H9 (cell line): ENCODE data around the gene ANKRD52. TPM values are rescaled to one million over a fixed set of nuclear protein-coding genes. Genes with fewer than 3 reads are reported as not detected.
"Not testable (repeated sequence)": the region's sequence is repeated elsewhere in the genome, so short reads cannot be mapped to it uniquely, and the experiment has no call there.

Experiments used
- DNase-seq: peaks from one replicate; pipeline ENCODE4 v3.0.0-alpha.2; 2017
- H2AFZ ChIP-seq: one replicate; pipeline ENCODE4 v1.6.1; 2013; ENCODE audit warnings: mild to moderate bottlenecking, low read length, control low read depth, moderate library complexity
- H2AK5ac ChIP-seq: 2 replicates; pipeline ENCODE4 v1.6.1; 2013; ENCODE audit warnings: low read length, control low read depth, mixed read lengths; ENCODE audit not compliant: insufficient read length
- H2BK120ac ChIP-seq: one replicate; pipeline ENCODE4 v1.6.1; 2013; ENCODE audit warnings: low read depth, mild to moderate bottlenecking, low read length, control low read depth, inconsistent platforms; ENCODE audit not compliant: poor library complexity, severe bottlenecking
- H2BK12ac ChIP-seq: 2 replicates; pipeline ENCODE4 v1.6.1; 2013; ENCODE audit warnings: low read length, control low read depth, mixed read lengths, low read depth; ENCODE audit not compliant: insufficient read length
- H2BK15ac ChIP-seq: 2 replicates; pipeline ENCODE4 v1.6.1; 2013; ENCODE audit warnings: low read depth, low read length, control low read depth
- H2BK20ac ChIP-seq: one replicate; pipeline ENCODE4 v1.6.1; 2013; ENCODE audit warnings: low read depth, mild to moderate bottlenecking, low read length, control low read depth, inconsistent platforms; ENCODE audit not compliant: poor library complexity, severe bottlenecking
- H2BK5ac ChIP-seq: 2 replicates; pipeline ENCODE4 v1.6.1; 2013; ENCODE audit warnings: low read length, control low read depth, mixed read lengths; ENCODE audit not compliant: insufficient read length
- H3K14ac ChIP-seq: 2 replicates; pipeline ENCODE4 v1.6.1; 2013; ENCODE audit warnings: low read length, control low read depth; ENCODE audit not compliant: insufficient read depth
- H3K18ac ChIP-seq: 2 replicates; pipeline ENCODE4 v1.6.1; 2013; ENCODE audit warnings: low read depth, mild to moderate bottlenecking, mixed read lengths, low read length, control low read depth; ENCODE audit not compliant: insufficient read length
- H3K23ac ChIP-seq: 2 replicates; pipeline ENCODE4 v1.6.1; 2013; ENCODE audit warnings: low read length, control low read depth, mixed read lengths, low read depth; ENCODE audit not compliant: insufficient read length
- H3K23me2 ChIP-seq: 2 replicates; pipeline ENCODE4 v1.6.1; 2013; ENCODE audit warnings: low read depth, mild to moderate bottlenecking, mixed read lengths, low read length, control low read depth; ENCODE audit not compliant: insufficient read length, poor library complexity, severe bottlenecking
- H3K27ac ChIP-seq: 2 replicates; pipeline ENCODE4 v1.5.1; 2013; ENCODE audit warnings: low read length, control low read depth, mixed read lengths, low read depth; ENCODE audit not compliant: insufficient read length
- H3K27me3 ChIP-seq: 2 replicates; pipeline ENCODE4 v1.6.1; 2013; ENCODE audit warnings: low read length, control low read depth, inconsistent platforms; ENCODE audit not compliant: insufficient read depth
- H3K4ac ChIP-seq: 2 replicates; pipeline ENCODE4 v1.6.1; 2013; ENCODE audit warnings: low read depth, mild to moderate bottlenecking, control low read depth, inconsistent platforms, low read length, moderate library complexity
- H3K4me1 ChIP-seq: 2 replicates; pipeline ENCODE4 v1.6.1; 2013; ENCODE audit warnings: low read length, control low read depth, inconsistent platforms; ENCODE audit not compliant: insufficient read depth
- H3K4me2 ChIP-seq: 2 replicates; pipeline ENCODE4 v1.6.1; 2013; ENCODE audit warnings: low read length, control low read depth, mixed read lengths; ENCODE audit not compliant: insufficient read length, insufficient read depth
- H3K56ac ChIP-seq: 2 replicates; pipeline ENCODE4 v1.6.1; 2013; ENCODE audit warnings: low read depth, mild to moderate bottlenecking, mixed read lengths, low read length, control low read depth; ENCODE audit not compliant: insufficient read length
- H3K79me1 ChIP-seq: 2 replicates; pipeline ENCODE4 v1.6.1; 2013; ENCODE audit warnings: low read depth, mild to moderate bottlenecking, moderate library complexity, low read length, control low read depth, inconsistent platforms; ENCODE audit not compliant: insufficient read depth, poor library complexity, severe bottlenecking
- H3K79me2 ChIP-seq: 2 replicates; pipeline ENCODE4 v1.6.1; 2013; ENCODE audit warnings: low read length, control low read depth, inconsistent platforms; ENCODE audit not compliant: insufficient read depth
- H3K9ac ChIP-seq: 2 replicates; pipeline ENCODE4 v1.6.1; 2013; ENCODE audit warnings: low read length, control low read depth, mixed read lengths; ENCODE audit not compliant: insufficient read length; ENCODE audit errors: extremely low read depth
- H3K9me3 ChIP-seq: one replicate; pipeline ENCODE4 v1.6.1; 2013; ENCODE audit warnings: low read depth, low read length, inconsistent platforms; ENCODE audit not compliant: control insufficient read depth
- H3T11ph ChIP-seq: one replicate; pipeline ENCODE4 v1.6.1; 2013; ENCODE audit warnings: mild to moderate bottlenecking, low read length, control low read depth, inconsistent platforms
- H4K20me1 ChIP-seq: one replicate; pipeline ENCODE4 v1.6.1; 2013; ENCODE audit not compliant: control insufficient read depth, insufficient read length, insufficient read depth
- H4K5ac ChIP-seq: 2 replicates; pipeline ENCODE4 v1.6.1; 2013; ENCODE audit warnings: low read depth, mild to moderate bottlenecking, mixed read lengths, low read length, control low read depth; ENCODE audit not compliant: insufficient read length
- H4K8ac ChIP-seq: replicated peaks from 2 replicates; pipeline ENCODE4 v1.6.1; 2013; ENCODE audit warnings: low read length, control low read depth, mixed read lengths, low read depth; ENCODE audit not compliant: insufficient read length
- H4K91ac ChIP-seq: 2 replicates; pipeline ENCODE4 v1.6.1; 2013; ENCODE audit warnings: low read depth, mild to moderate bottlenecking, moderate library complexity, mixed read lengths, low read length, control low read depth; ENCODE audit not compliant: insufficient read length
- H3K27ac Mint-ChIP-seq, 3 experiments: 2 replicates in 2 of 3; 3 replicates in 1 of 3; pipeline ENCODE4 v1.8.0; 2020 to 2021; ENCODE audit warnings: mixed read lengths in 3 of 3, mild to moderate bottlenecking in 1 of 3, moderate library complexity in 1 of 3
- H3K27me3 Mint-ChIP-seq: 2 replicates; pipeline ENCODE4 v1.8.0; 2021; ENCODE audit warnings: low read depth, mild to moderate bottlenecking, moderate library complexity, mixed read lengths
- H3K36me3 Mint-ChIP-seq, 3 experiments: 2 replicates in 2 of 3; 3 replicates in 1 of 3; pipeline ENCODE4 v1.8.0; 2020 to 2021; ENCODE audit warnings: low read depth in 3 of 3, mixed read lengths in 3 of 3; ENCODE audit not compliant: insufficient read depth in 1 of 3
- H3K4me1 Mint-ChIP-seq, 2 experiments: 2 replicates each; pipeline ENCODE4 v1.8.0; 2020; ENCODE audit warnings: mixed read lengths in 2 of 2
- H3K4me3 Mint-ChIP-seq, 2 experiments: 2 replicates in 1 of 2; 3 replicates in 1 of 2; pipeline ENCODE4 v1.8.0; 2020 to 2021; ENCODE audit warnings: mild to moderate bottlenecking in 2 of 2, mixed read lengths in 2 of 2, moderate library complexity in 1 of 2
- H3K9me3 Mint-ChIP-seq, 2 experiments: 2 replicates in 1 of 2; 3 replicates in 1 of 2; pipeline ENCODE4 v1.8.0; 2020; ENCODE audit warnings: mild to moderate bottlenecking in 2 of 2, mixed read lengths in 2 of 2, moderate library complexity in 1 of 2
- CTCF ChIP-seq: fragments of 200-600 bp; sonication (generic); conservative IDR thresholded peaks from 3 replicates; pipeline ENCODE4 v1.8.0; 2021; ENCODE audit warnings: antibody characterized with exemption, mild to moderate bottlenecking
- WGBS: extraction: QIAGEN DNeasy Blood & Tissue Kit; methylation state at CpG from one replicate; pipeline ENCODE4 v1.1.7; 2013; ENCODE audit warnings: missing lambda C conversion rate, low lambda C conversion rate, mixed read lengths; ENCODE audit not compliant: insufficient read length; ENCODE audit errors: extremely low coverage; 5-methylcytosine and 5-hydroxymethylcytosine counted together
- total RNA-seq: library from RNA; stranded (reverse); gene quantifications from 2 replicates; pipeline ENCODE4 v1.2.1, GENCODE V29; 2021

The ANKRD52 gene
- total RNA-seq, 1 experiment from 2014 or later, result 33.4 TPM

DNA sequence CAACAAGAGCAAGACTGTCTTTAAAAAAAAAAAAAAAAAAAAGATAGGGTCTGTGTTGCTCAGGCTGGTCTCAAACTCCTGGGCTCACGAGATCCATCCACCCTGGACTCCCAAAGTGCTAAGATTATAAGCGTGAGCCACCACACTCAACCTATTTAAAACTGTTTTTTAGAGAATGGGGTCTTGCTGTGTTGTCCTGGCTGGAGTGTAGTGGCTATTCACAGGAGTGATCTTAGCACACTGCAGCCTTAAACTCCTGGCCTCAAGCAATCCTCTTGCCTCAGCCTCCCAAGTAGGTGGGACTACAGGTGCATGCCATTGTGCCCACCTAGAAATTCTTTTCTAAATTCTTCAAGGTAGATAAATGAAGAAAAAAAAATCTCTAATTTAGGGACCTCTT is 16.1 kb upstream of the ANKRD52 start:
- no peaks in the 10 kb centered on the region for H3K9me3 ChIP-seq
- no peaks in the 10 kb centered on the region for H3K4me1 Mint-ChIP-seq
- H3K27me3 Mint-ChIP-seq, result no peaks in the 10 kb centered on the region
- H3K79me1 ChIP-seq, result no peaks in the 10 kb centered on the region
- TF ChIP-seq CTCF, result no peak
- no peak overlapping the region for H3K4me3 Mint-ChIP-seq
- H3K4me1 ChIP-seq, result no peaks in the 10 kb centered on the region
- H3T11ph ChIP-seq, result no peak overlapping the region
- no peak overlapping the region for H2BK12ac ChIP-seq
- peaks cover 39 to 88% (median 59%) of the 10 kb centered on the region in 3 experiments; a peak in 6 of 7 replicates for H3K36me3 Mint-ChIP-seq
- H3K18ac ChIP-seq, result no peak overlapping the region
- H3K56ac ChIP-seq, result no peak overlapping the region
- no peak overlapping the region for H2BK5ac ChIP-seq
- no peak overlapping the region for H2AFZ ChIP-seq
- no peak overlapping the region for H2BK15ac ChIP-seq
- H4K5ac ChIP-seq, result no peak overlapping the region
- no peaks in the 10 kb centered on the region for H4K20me1 ChIP-seq
- no peak overlapping the region for H3K9ac ChIP-seq
- H3K4ac ChIP-seq, result no peak overlapping the region
- H4K8ac ChIP-seq, result no peak overlapping the region
- H3K27ac ChIP-seq, result no peak overlapping the region
- no peak overlapping the region for H2BK20ac ChIP-seq
- no peak overlapping the region for H2AK5ac ChIP-seq
- no peaks in the 10 kb centered on the region for H3K27me3 ChIP-seq
- no peak overlapping the region for H3K4me2 ChIP-seq
- H3K14ac ChIP-seq, result no peak overlapping the region
- no peaks in the 10 kb centered on the region for H3K9me3 Mint-ChIP-seq
- no peak overlapping the region for H3K27ac Mint-ChIP-seq
- no peak overlapping the region for H4K91ac ChIP-seq
- no peaks in the 10 kb centered on the region for H3K79me2 ChIP-seq
- no peak for DNase-seq
- WGBS, result no CpG with 5 or more reads among the region's 2 CpGs
- no peaks in the 10 kb centered on the region for H3K23me2 ChIP-seq
- no peak overlapping the region for H3K23ac ChIP-seq
- H2BK120ac ChIP-seq, result no peak overlapping the region

GRCh38 chr12:56272468-56272867 is 14.3 kb upstream of the ANKRD52 start:
- H2BK120ac ChIP-seq, H3K9ac ChIP-seq, H2BK12ac ChIP-seq, H3K79me1 ChIP-seq, H3K56ac ChIP-seq, H3K23ac ChIP-seq, H4K91ac ChIP-seq, H2BK5ac ChIP-seq, H4K8ac ChIP-seq, H3K4me1 Mint-ChIP-seq, H3K27me3 Mint-ChIP-seq, H3K9me3 Mint-ChIP-seq, H3K4me1 ChIP-seq, H3K4ac ChIP-seq, H3K27me3 ChIP-seq, H3T11ph ChIP-seq, H3K23me2 ChIP-seq, H3K27ac ChIP-seq, H3K4me3 Mint-ChIP-seq, H3K4me2 ChIP-seq, H2AK5ac ChIP-seq, H3K18ac ChIP-seq, H4K5ac ChIP-seq, H3K14ac ChIP-seq, DNase-seq, H4K20me1 ChIP-seq, H3K9me3 ChIP-seq, H2BK20ac ChIP-seq, H3K27ac Mint-ChIP-seq, H2AFZ ChIP-seq, H2BK15ac ChIP-seq, H3K79me2 ChIP-seq: not testable (repeated sequence)
- H3K36me3 Mint-ChIP-seq, result peaks cover 37 to 78% (median 58%) of the 10 kb centered on the region in 3 experiments; a peak in 6 of 7 replicates
- WGBS, result no CpG with 5 or more reads among the region's 2 CpGs
